Umbilical cord (tissue), 2 donors: ENCODE measurements around the gene MBIP. TPM values are rescaled to one million over a fixed set of nuclear protein-coding genes. Genes with fewer than 3 reads are reported as not detected.

Experiments
- DNase-seq: peaks from one replicate; pipeline ENCODE4 v3.0.0-alpha.2; 2015; ENCODE audit warnings: low spot score
- total RNA-seq: library from RNA; depleted of rRNA; stranded (reverse); fragments of >200 nt; gene quantifications from one replicate; pipeline ENCODE4 v1.2.3, GENCODE V29; 2014; ENCODE audit warnings: low replicate concordance; ENCODE audit not compliant: insufficient read depth

Gene MBIP
- total RNA-seq, 1 donor from 2014 or later: 11.3 TPM

- no peak for DNase-seq
Observed at GRCh38 chr14:36313206-36313605, 7.2 kb downstream of the MBIP start.

DNA sequence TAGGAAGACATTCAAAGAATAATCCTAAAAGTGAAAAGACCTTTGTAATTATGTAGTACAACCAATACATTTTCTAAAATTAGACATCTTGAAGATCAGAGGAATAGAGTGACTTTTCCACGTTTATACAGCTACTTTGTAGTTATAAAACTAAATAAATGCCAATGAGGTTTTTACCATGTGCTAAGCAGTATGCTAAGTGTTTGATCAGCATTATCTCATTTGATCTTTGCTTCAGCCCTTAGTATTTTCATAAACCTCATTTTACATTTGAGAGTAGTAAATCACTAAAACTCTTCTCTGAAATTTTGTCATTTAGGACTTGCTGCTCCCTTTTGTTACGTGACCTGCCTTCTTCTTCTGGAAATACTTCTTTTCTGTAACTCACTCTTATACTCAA is 13.6 kb downstream of the MBIP start:
- no peak for DNase-seq

DNA sequence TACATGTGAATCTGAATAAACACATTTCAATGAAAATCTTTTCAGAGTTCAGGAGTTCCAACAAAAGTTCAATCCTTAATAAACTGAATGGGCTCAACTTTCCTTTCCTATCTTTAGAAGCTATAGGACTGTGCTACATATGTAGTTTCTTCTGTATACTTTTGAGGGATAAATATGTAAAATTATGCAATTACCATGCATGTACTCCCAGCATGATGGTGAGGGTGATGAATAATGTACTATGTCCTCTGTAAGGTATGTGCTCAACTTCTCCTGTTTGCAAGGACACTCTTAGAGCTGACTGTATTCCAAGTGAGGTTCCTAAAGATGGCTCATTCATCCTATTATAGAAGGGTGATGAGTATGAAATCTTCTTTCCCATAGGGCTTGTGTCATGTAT is 15.5 kb downstream of the MBIP start:
- no peak for DNase-seq

DNA sequence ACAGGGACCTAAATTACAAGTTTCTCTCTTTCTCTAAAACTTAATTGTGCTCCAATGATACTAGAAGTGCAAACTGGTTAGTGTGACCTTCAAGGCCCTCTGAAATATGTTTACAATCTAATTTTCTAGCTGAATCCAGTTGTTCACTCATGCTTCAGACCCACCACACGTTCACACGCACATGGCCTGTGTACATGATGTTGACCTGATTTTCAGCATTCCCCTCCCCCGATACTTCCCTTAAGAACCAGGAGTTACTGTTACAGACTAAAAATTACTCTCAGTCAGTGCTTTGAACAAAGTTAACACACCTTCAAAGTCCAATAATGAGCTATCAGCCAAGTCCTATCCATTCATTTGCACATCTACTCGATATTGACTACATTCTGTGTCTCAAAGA is 16.5 kb downstream of the MBIP start:
- no peak for DNase-seq

DNA sequence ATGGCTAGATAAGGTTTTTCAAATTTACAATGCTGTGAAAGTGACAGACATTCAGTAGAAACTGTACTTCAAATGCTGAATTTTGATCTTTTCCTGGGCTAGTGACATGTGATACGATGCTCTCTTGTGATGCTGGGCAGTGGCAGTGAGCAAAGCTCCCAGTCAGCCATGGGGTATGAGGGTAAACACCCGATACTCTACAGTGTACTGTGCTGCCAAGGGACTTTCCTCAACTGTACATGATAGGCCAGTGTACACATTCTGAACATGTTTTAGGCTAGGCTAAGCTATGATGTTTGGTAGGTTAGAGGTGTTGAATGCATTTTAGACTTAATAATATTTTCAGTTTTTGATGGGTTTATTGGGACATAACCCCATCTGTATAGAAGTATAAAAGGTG is 17.6 kb downstream of the MBIP start:
- no peak for DNase-seq

- DNase-seq: no peak
Observed at GRCh38 chr14:36301159-36301558, 19.3 kb downstream of the MBIP start.

GRCh38 chr14:36300337-36300736 is 20.1 kb downstream of the MBIP start:
- DNase-seq: no peak

- no peak for DNase-seq
Observed at GRCh38 chr14:36295642-36296627, 24.5 kb downstream of the MBIP start.

DNA sequence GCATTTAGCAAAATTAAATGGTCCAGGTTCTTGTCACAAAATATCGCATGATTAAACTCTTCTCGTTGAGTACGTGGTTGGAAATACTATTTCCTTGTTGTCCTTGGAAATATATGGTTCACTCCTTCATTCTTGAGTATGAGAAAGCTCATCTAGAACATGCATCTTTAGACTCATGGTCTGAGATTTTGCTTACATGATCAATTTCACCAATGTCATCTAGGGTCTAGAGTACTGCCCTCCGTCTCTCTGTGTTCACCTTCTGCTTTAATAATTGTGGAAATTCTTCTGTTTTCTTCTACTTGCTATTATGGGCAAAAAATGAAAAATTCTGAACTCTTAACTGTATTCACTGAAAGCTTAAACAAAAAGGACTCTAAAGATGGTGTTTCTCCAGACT is 25.9 kb downstream of the MBIP start:
- no peak for DNase-seq

DNA sequence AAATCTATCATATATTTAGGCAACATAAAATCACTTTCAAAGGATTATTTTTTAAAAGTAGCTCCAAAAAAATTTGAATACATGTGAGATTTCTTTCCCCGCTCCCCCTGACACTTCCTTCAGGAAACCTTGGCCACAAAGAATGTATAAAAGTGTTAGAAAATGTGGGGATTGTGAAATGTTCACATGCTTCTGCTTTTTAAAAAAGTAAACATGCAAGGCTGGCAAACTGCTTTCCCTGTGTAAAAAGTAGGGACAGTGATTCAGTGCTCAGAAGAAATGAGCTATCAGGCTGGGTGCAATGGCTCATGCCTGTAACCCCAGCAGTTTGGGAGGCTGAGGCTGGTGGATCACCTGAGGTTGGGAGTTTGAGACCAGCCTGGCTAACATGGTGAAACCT is 26.6 kb downstream of the MBIP start:
- peak; percentile 15 for DNase-seq

GRCh38 chr14:36289954-36290353 is 30.5 kb downstream of the MBIP start:
- no peak for DNase-seq

DNA sequence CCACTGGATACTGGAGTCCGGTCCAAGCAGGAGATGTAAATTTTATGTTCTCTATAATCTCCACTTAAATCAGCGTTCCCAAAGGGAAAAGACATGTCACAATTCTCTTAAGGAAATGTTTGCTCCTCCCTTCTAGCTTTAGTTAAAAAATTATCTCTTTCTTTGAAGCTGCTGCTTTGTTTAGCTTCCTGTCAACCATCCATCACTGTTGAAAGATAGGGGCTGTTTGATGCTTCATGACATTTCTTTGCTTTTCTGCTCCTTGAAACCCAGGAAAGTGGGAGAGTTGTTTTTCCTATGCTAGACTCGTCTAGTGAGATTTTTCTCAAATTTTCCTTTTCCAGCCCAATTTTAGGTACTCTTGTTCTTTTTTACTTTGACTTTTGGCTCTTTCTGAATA is 31.9 kb downstream of the MBIP start:
- no peak for DNase-seq

DNA sequence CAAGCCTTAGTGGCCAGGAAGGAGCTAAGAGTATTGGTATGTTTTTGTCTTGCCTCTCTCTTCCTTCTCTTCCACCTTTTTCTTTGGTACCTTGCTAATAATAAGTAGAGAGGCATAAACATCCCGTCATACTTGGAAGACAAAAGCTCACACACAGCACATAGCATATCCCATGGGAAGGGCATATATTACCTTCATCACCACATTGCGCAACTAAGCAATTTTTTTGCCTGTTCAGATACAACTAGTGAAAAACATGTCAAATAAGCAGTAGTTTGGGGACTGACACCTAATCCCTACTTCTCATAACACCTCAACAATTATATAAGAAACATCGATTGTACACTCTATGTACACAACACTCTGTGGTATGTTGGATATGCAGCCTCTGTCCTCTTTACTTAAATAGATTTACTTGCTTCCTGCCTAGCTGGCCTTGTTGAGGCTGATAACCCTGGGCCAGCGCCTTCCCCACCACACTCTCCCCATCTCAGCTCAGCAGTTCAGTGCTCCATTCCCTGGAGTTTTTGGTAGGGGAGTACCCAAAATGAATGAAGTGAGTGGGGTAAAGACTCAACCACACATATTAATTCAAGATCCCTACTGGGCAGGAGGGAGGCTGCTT is 35.4 kb downstream of the MBIP start:
- no peak for DNase-seq

- no peak for DNase-seq
Observed at GRCh38 chr14:36281309-36281708, 39.1 kb downstream of the MBIP start.

GRCh38 chr14:36279306-36280190 is 40.9 kb downstream of the MBIP start:
- no peak for DNase-seq

DNA sequence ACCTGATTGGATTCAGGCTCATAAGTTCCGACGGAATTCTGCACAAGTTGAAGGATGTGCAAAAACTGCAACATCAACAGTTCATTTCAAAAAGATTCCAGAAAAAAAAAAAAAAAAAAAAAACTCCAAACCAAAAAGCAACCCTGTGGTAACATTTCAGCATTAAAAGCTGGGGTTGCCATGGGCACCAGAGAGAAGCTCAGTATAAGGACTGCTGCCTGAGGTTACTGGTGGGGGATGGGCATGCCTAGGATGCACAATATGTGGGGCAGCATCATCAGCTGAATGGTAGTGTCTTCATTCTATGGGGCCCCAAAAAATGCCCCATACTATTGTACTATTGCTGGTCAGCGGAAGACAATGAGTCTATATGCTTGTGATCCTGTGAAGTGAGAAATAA is 44.7 kb downstream of the MBIP start:
- no peak for DNase-seq

GRCh38 chr14:36271939-36272907 is 48.2 kb downstream of the MBIP start:
- DNase-seq: peak; percentile 14

- DNase-seq: no peak
Observed at GRCh38 chr14:36271222-36271621, 49.2 kb downstream of the MBIP start.

- no peak for DNase-seq
Observed at GRCh38 chr14:36270191-36270590, 50.2 kb downstream of the MBIP start.

DNA sequence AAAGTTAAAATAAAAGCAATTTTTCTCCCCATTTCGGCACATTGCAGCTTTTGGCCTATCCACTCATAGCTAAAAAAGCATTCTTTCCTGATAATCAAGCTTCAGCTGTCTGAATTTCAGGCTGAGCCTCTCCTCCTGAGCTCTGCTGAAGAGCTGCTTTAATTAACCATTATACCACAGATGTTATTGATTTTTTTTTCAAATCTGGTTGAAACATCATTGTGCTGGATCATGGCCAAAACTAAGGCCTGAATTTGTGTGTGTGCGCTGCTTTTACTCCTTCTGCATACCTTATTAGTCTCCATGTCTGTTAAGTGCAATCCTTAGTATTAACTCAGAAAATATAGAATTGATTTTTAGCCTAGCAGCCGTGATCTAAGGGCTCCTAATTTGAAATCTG is 52.3 kb downstream of the MBIP start:
- DNase-seq: no peak

DNA sequence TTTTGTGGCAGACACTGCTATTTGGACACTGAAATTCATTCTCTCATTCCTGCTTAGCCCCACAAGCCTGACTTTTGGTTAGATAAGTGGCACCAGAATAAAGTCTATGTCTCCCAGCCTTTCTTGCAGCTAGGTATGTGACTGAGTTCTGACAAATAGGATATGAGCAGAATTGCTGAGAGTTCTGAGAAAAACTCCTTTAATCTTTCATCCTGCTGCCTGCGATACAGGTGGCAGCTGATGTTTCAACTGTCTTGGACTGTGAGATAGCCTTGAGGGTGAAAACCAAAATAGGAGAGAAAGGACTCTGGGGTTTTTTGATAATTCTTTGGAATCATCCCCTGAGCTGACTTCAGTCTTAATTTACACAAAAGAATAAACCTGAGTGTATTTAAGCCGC is 55.8 kb downstream of the MBIP start:
- no peak for DNase-seq
